Mesendoderm (in vitro differentiated cells): ENCODE measurements around the gene SRRT. TPM values are rescaled to one million over a fixed set of nuclear protein-coding genes. Genes with fewer than 3 reads are reported as not detected.
"Not testable (repeated sequence)": the region's sequence is repeated elsewhere in the genome, so short reads cannot be mapped to it uniquely, and the experiment has no call there.

ENCODE experiments used
- DNase-seq: peaks from one replicate; pipeline ENCODE4 v3.0.0; 2013
- H2AK5ac ChIP-seq: 2 replicates; pipeline ENCODE4 v1.6.1; 2013; ENCODE audit warnings: low read length, inconsistent platforms
- H2BK120ac ChIP-seq: 2 replicates; pipeline ENCODE4 v1.6.1; 2013; ENCODE audit warnings: low read depth, mild to moderate bottlenecking, low read length, moderate library complexity, mixed read lengths
- H2BK15ac ChIP-seq: replicated peaks from 2 replicates; pipeline ENCODE4 v1.6.1; 2013; ENCODE audit warnings: low read depth, mild to moderate bottlenecking, moderate library complexity
- H2BK5ac ChIP-seq: 2 replicates; pipeline ENCODE4 v1.6.1; 2013; ENCODE audit warnings: low read length, inconsistent platforms
- H3K18ac ChIP-seq: 2 replicates; pipeline ENCODE4 v1.6.1; 2013; ENCODE audit warnings: mild to moderate bottlenecking, low read length, mixed read lengths
- H3K23ac ChIP-seq: one replicate; pipeline ENCODE4 v1.6.1; 2013; ENCODE audit warnings: low read length
- H3K27ac ChIP-seq: 2 replicates; pipeline ENCODE4 v1.5.1; 2013; ENCODE audit warnings: low read depth, mild to moderate bottlenecking, inconsistent platforms, low read length, moderate library complexity
- H3K27me3 ChIP-seq: 2 replicates; pipeline ENCODE4 v1.6.1; 2013; ENCODE audit warnings: low read length, control low read depth, mild to moderate bottlenecking, inconsistent platforms; ENCODE audit not compliant: insufficient read depth, poor library complexity
- H3K36me3 ChIP-seq: 2 replicates; pipeline ENCODE4 v1.6.1; 2013; ENCODE audit warnings: low read length, inconsistent platforms; ENCODE audit not compliant: control insufficient read depth, insufficient read depth
- H3K4ac ChIP-seq: one replicate; pipeline ENCODE4 v1.6.1; 2013; ENCODE audit warnings: low read depth, mild to moderate bottlenecking, low read length, moderate library complexity
- H3K4me1 ChIP-seq: 2 replicates; pipeline ENCODE4 v1.6.1; 2013; ENCODE audit warnings: low read depth, low read length, inconsistent platforms; ENCODE audit not compliant: control insufficient read depth
- H3K4me2 ChIP-seq: 2 replicates; pipeline ENCODE4 v1.6.1; 2013; ENCODE audit warnings: low read length
- H3K4me3 ChIP-seq: 2 replicates; pipeline ENCODE4 v1.5.1; 2013; ENCODE audit warnings: mild to moderate bottlenecking, low read length
- H3K56ac ChIP-seq: one replicate; pipeline ENCODE4 v1.6.1; 2013; ENCODE audit warnings: low read length
- H3K79me1 ChIP-seq: 2 replicates; pipeline ENCODE4 v1.6.1; 2013; ENCODE audit warnings: low read length, inconsistent platforms
- H3K79me2 ChIP-seq: 2 replicates; pipeline ENCODE4 v1.6.1; 2013; ENCODE audit warnings: mild to moderate bottlenecking, low read length; ENCODE audit not compliant: control insufficient read depth, insufficient read depth
- H3K9ac ChIP-seq: 2 replicates; pipeline ENCODE4 v1.6.1; 2013; ENCODE audit warnings: low read length, inconsistent platforms
- H4K5ac ChIP-seq: one replicate; pipeline ENCODE4 v1.6.1; 2013; ENCODE audit warnings: low read length
- H4K8ac ChIP-seq: one replicate; pipeline ENCODE4 v1.6.1; 2013; ENCODE audit warnings: low read depth, mild to moderate bottlenecking, control low read depth, low read length, moderate library complexity
- WGBS: extraction: QIAGEN DNeasy Blood & Tissue Kit; methylation state at CpG from one replicate; pipeline ENCODE4 v1.1.7; 2013; ENCODE audit warnings: low lambda C conversion rate, missing lambda C conversion rate; ENCODE audit not compliant: insufficient coverage; ENCODE audit errors: extremely low coverage; 5-methylcytosine and 5-hydroxymethylcytosine counted together
- small RNA-seq: library from polyadenylated mRNA; stranded (forward); fragments of <200 nt; extraction: miRNeasy Mini kit (QIAGEN cat#:217004); gene quantifications from one replicate; pipeline ENCODE3, GENCODE V24; 2013; ENCODE audit not compliant: insufficient read depth

The SRRT gene

DNA sequence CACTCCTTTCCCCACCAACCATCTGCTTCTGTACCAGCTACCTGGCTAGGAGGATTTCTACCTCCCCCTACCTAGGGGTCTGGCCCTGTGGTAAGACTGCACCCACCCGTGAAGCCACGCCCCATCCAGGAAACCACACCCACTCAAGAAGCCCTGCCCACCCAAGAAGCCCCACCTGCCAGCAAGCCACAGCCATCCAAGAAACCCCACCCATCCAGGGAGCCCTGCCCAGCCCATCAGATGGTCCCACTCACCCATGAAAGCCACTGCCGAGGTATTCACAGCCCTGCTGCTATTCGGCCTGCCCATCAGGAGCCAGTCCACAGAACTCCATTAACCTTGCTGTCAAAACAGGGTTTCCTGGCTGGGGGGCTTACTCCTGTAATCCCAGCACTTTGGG, 58.8 kb downstream of the SRRT start:
- Histone ChIP-seq H2AK5ac (no peak overlapping the region), H3K27me3 (no peaks in the 10 kb centered on the region), H2BK15ac (no peak overlapping the region), H3K23ac (no peak overlapping the region), H3K4me1 (peaks cover 8% of the 10 kb centered on the region), H3K79me1 (no peaks in the 10 kb centered on the region), H3K4me3 (no peak overlapping the region), H4K8ac (no peak overlapping the region), H3K4me2 (no peak overlapping the region), H3K79me2 (no peaks in the 10 kb centered on the region), H3K9ac (no peak overlapping the region), H3K36me3 (no peaks in the 10 kb centered on the region), H4K5ac (no peak overlapping the region), H3K56ac (no peak overlapping the region), H3K4ac (no peak overlapping the region), H3K18ac (no peak overlapping the region), H2BK5ac (no peak overlapping the region), H3K27ac (no peak overlapping the region), H2BK120ac (no peak overlapping the region)
- DNase-seq: peak; percentile 42
- no CpG with 5 or more reads among the region's 4 CpGs for WGBS

DNA sequence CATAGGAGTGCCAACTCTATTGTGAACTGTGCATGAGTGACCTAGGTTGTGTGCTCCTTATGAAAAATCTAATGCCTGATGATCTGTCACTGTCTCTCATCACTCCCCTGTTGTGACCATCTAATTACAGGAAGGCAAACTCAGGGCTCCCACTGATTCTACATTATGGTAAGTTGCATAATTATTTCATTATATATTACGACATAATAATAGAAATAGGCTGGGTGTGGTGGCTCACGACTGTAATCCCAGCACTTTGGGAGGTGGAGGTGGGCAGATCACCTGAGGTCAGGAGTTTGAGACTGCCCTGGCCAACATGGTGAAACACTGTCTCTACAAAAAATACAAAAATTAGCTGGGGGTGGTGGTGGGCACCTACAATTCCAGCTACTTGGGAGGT, 60.5 kb downstream of the SRRT start:
- H4K8ac ChIP-seq, H3K36me3 ChIP-seq, H3K27me3 ChIP-seq, H3K18ac ChIP-seq, H4K5ac ChIP-seq, H2AK5ac ChIP-seq, H3K23ac ChIP-seq, H3K4me1 ChIP-seq, H3K4me3 ChIP-seq, H3K27ac ChIP-seq, H3K79me2 ChIP-seq, H3K4ac ChIP-seq, H3K56ac ChIP-seq, DNase-seq, H2BK15ac ChIP-seq, H3K79me1 ChIP-seq, H3K4me2 ChIP-seq, H3K9ac ChIP-seq, H2BK5ac ChIP-seq, H2BK120ac ChIP-seq: not testable (repeated sequence)
- WGBS: no CpG with 5 or more reads among the region's 2 CpGs

DNA sequence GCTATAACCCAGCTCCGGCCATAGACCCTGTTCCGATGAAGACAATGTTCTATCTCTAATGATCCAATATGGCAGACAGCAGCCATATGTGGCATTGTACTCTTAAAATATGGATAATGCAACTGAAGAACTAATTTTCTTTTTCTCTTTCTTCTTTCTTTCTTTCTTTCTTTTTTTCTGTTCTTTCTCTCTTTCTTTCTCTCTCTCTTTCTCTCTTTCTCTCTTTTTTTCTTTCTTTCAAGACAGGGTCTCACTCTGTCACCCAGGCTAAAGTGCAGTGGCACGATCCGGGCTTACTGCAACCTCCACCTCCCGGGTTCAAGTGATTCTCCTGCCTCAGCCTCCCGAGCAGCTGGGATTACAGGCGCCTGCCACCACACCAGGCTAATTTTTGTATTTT, 61.3 kb downstream of the SRRT start:
- not testable (repeated sequence) for H3K36me3 ChIP-seq

More for the DNA sequence above, 61.3 kb downstream of the SRRT start:
- H3K4ac ChIP-seq, H3K56ac ChIP-seq, H2BK5ac ChIP-seq, H2AK5ac ChIP-seq, H3K18ac ChIP-seq, H3K4me2 ChIP-seq, H3K23ac ChIP-seq, H3K9ac ChIP-seq, H3K79me2 ChIP-seq, H3K4me3 ChIP-seq, H3K27ac ChIP-seq, H3K27me3 ChIP-seq, H4K5ac ChIP-seq, H3K79me1 ChIP-seq, H4K8ac ChIP-seq, DNase-seq, H2BK120ac ChIP-seq, H2BK15ac ChIP-seq, H3K4me1 ChIP-seq: not testable (repeated sequence)
- WGBS: no CpG with 5 or more reads among the region's 7 CpGs

Small RNA genes within 50 kb of the gene (small RNA-seq; reads per million reads assigned to genes)
- gene RN7SL549P: not detected
- gene RPS29P15: not detected
